SK-N-MC (cell line): ENCODE results near the gene STARD9.

ENCODE experiments used
- EZH2 ChIP-seq: fragments of 200-600 bp; sonication (generic); IDR thresholded peaks from one replicate; pipeline ENCODE4 v1.6.1; 2017; ENCODE audit warnings: antibody characterized with exemption
- FOXP2 ChIP-seq: optimal IDR thresholded peaks from 2 replicates; pipeline ENCODE3; 2011; ENCODE audit warnings: mild to moderate bottlenecking, moderate library complexity; ENCODE audit not compliant: insufficient read depth; ENCODE audit errors: extremely low read length, control extremely low read depth
- POLR2AphosphoS5 ChIP-seq: IDR thresholded peaks from 2 replicates; pipeline ENCODE4 v1.6.1; 2012; ENCODE audit warnings: mild to moderate bottlenecking, low read depth, low read length, borderline replicate concordance

GRCh38 chr15:42710662-42711061 is 135.3 kb downstream of the STARD9 start:
- TF ChIP-seq POLR2AphosphoS5: no peak
- no peak for TF ChIP-seq EZH2
- no peak for TF ChIP-seq FOXP2
